Measurements from ENCODE around the gene CMPK2.

DNA sequence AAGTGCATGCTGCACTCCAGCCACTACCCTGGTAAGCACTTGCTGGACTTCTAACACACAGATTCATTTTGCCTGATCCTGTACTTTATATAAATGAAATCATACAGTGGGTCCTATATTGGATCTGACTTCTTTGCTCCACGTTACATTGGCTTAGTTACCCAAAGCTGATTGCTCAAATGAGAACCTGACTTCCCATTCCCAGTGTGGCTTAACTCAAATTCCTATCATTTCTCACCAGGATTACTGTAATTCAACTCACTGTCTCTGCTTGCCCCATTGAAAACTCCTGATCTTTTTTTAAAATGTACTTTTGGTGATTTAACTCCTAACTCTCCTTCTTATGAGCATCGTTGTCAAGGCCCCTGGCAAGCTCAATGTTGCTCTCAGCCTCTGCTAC, 13.3 kb upstream of the CMPK2 start:
- TF ChIP-seq, protein P1, sequence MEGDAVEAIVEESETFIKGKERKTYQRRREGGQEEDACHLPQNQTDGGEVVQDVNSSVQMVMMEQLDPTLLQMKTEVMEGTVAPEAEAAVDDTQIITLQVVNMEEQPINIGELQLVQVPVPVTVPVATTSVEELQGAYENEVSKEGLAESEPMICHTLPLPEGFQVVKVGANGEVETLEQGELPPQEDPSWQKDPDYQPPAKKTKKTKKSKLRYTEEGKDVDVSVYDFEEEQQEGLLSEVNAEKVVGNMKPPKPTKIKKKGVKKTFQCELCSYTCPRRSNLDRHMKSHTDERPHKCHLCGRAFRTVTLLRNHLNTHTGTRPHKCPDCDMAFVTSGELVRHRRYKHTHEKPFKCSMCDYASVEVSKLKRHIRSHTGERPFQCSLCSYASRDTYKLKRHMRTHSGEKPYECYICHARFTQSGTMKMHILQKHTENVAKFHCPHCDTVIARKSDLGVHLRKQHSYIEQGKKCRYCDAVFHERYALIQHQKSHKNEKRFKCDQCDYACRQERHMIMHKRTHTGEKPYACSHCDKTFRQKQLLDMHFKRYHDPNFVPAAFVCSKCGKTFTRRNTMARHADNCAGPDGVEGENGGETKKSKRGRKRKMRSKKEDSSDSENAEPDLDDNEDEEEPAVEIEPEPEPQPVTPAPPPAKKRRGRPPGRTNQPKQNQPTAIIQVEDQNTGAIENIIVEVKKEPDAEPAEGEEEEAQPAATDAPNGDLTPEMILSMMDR (IDR thresholded peaks at IDR 0.05; ENCODE audit: borderline replicate concordance, extremely low read depth, low read length, poor library complexity, severe bottlenecking) = no peak
- no peak for TF ChIP-seq EZH2 (IDR thresholded peaks at IDR 0.05; ENCODE audit: borderline replicate concordance, low read depth, low read length, severe bottlenecking)
